ENCODE results near the gene MEGF6.

Gene MEGF6

DNA sequence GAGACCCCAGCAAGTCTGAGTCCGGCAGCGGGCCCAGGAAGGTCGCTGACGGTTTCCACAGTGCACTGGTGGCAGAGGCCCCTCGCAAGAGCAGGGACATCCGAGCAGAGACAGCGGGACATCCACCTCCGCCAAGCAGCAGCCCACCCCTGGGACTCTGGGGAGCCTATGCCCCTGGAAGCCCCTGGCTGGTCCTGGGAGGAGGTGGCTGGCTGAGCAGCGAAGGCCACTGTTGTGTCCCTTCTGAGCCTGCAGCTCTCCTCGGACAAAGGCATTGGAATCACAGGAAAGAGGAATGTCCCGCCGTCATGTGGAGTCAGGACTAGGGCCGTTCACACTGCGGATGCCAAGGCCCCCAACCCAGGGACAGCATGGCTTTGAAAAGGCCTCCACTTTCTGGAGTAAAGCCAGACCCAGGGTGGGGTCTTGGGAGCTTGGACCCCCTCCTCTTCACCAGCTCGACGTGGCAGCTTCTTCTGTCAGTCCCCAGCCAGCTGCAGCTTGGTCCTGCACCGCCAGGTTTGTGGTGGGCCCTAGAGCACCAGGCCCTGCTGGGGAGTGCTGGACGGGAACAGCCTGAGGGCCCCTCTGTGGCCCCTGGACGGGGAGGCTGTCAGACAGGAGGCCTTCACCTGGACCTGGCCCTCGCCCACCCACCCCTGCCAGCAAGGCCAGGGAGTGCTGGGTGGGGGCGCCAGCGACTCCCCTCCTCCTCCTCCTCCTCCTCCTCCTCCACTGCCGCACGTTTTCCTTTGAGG, 1.4 kb downstream of the MEGF6 start:
- Mint-ChIP-seq H3K4me1 (peaks cover 5% of the 10 kb centered on the region), H3K27ac (no peak overlapping the region), H3K4me3 (peak overlapping the region; percentile 75), H3K36me3 (no peaks in the 10 kb centered on the region), H3K9me3 (no peaks in the 10 kb centered on the region)
- no peak for ATAC-seq
- DNase-seq (ENCODE audit: low spot score in 2 of 2): no peak

DNA sequence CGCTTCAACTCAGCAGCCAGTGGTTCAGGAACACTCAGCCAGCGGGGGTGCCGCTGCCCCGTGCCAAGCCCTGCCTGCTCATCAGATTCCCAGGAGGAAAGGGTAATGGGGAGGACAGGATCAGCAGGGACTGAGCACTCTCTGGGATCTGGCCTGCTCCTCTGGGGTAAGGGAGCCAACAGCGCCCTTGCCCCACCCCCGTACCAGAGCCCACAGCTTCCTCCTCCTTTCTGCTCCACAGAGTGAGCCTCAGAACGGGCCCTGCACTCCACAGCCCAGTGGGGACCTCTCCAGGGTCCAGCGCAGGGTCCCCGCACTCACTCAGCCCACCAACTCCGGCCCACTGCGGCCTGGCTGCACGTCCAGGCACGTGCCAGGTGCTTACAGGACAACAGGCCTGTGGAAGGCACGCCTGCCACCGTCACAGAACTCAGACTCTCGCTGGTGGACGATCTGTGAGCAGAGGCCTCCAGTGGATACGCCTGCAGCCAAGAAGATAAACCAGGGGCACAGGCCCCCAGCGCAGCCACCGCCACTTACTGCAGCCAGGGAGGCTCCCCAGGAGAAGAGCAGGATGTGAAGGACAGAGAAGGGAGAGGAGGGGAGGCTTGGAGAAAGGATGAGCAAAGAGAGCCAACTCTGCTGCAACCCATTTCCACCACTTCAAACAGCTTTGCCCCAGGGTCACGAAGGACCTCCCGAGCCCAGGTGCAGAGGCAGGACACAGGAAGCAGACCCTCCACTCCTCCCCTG, 2.1 kb downstream of the MEGF6 start:
- H3K9me3 Mint-ChIP-seq: no peaks in the 10 kb centered on the region

DNA sequence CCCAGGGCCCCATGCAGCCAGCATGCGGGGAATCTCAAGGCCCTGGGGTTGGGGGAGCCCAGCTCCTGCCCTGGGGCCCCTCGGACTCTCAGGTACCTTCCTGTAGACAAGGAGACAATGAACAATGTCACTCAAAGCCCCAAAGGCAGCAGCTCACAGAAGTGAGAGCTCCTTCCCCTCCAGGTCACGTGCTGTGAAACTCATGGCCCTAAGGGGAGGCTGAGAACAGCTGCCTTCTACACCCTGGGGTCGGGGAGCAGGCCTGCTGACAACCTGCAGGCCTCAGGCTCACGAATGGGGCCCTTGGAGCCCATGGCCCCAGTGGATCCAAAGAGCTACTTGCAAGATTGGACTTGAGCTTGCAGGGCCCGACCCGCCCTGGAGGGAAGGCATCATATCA, 3.2 kb downstream of the MEGF6 start:
- peaks cover 5% of the 10 kb centered on the region for H3K4me1 Mint-ChIP-seq
- no peak overlapping the region for H3K4me3 Mint-ChIP-seq
- H3K27ac Mint-ChIP-seq: no peak overlapping the region
- no peaks in the 10 kb centered on the region for H3K36me3 Mint-ChIP-seq
- ATAC-seq (no peak), DNase-seq (ENCODE audit: low spot score in 2 of 2) (no peak)
- H3K9me3 Mint-ChIP-seq: no peaks in the 10 kb centered on the region

More for the DNA sequence above, 2.1 kb downstream of the MEGF6 start:
- Mint-ChIP-seq H3K36me3 (no peaks in the 10 kb centered on the region), H3K27ac (no peak overlapping the region), H3K4me1 (peaks cover 5% of the 10 kb centered on the region), H3K4me3 (peak overlapping the region; percentile 13)
- ATAC-seq (no peak), DNase-seq (ENCODE audit: low spot score in 2 of 2) (no peak)

DNA sequence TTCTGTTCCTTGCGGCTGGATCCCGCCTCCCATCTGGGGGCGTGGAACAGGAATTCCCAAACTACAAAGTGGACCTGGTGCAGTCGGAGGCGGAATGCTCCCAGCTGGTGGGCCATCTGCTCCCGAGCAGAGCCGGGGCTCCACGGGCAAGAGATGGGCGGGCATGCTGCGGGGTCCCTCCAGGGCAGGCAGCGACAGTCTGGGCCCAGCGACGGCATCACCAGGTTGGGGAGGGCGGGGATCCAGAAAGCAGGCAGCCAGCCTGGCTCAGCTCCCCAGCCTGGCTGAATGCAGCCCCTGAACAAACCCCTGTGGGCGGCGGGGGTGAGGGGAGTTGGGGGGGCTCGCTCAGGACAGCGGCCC, 3.6 kb downstream of the MEGF6 start:
- no peak overlapping the region for H3K27ac Mint-ChIP-seq
- no peaks in the 10 kb centered on the region for H3K36me3 Mint-ChIP-seq
- H3K4me3 Mint-ChIP-seq: no peak overlapping the region
- DNase-seq (ENCODE audit: low spot score in 2 of 2): no peak
- no peak for ATAC-seq
- peaks cover 5% of the 10 kb centered on the region for H3K4me1 Mint-ChIP-seq
- H3K9me3 Mint-ChIP-seq: no peaks in the 10 kb centered on the region

DNA sequence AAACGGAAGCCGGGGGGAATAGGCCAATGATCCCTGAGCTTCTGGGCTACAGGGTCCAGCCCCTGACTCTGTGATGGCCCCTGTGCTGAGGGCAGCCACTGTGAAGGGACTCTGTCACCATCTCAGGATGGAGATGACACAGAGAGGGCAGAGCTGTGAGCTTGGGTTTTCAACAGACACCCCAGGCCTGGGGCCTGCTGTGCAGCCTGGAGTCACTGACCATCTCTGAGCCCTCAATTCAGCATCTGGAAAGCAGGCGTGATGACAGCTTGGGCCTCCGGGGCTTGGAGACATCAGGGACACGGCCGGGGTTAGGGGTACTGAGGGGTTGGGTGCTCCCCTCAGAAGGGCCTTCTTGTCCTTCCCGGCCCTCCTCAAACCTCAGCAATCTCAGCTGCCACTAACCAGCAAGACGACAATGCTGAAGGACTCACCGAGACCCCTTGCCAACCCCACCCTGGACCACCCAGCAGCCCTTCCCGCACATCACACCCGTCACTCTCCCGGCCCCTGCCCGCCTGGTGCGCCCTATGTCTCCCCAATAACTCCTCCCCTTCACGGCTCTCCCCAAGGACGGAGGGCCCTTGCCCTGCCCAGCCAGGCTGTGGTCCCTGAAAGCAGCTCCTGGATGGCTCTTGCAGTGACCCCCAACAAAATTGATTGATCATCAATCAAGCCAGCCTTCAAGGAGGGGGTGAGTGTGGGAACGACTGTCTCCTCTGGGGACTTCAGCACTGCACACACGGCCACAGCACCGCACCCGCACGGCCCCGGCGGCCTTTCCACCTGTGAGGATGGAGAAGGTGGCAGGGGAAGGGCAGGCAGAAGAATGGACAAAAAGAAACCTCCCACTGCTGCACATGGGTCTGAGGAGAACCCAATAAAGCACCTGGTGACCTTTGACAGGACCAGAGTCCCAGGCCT, 4.3 kb downstream of the MEGF6 start:
- no peak for DNase-seq (ENCODE audit: low spot score in 2 of 2)
- Mint-ChIP-seq H3K9me3 (no peaks in the 10 kb centered on the region), H3K27ac (no peak overlapping the region), H3K36me3 (no peaks in the 10 kb centered on the region), H3K4me3 (no peak overlapping the region), H3K4me1 (peaks cover 5% of the 10 kb centered on the region)
- ATAC-seq: no peak

DNA sequence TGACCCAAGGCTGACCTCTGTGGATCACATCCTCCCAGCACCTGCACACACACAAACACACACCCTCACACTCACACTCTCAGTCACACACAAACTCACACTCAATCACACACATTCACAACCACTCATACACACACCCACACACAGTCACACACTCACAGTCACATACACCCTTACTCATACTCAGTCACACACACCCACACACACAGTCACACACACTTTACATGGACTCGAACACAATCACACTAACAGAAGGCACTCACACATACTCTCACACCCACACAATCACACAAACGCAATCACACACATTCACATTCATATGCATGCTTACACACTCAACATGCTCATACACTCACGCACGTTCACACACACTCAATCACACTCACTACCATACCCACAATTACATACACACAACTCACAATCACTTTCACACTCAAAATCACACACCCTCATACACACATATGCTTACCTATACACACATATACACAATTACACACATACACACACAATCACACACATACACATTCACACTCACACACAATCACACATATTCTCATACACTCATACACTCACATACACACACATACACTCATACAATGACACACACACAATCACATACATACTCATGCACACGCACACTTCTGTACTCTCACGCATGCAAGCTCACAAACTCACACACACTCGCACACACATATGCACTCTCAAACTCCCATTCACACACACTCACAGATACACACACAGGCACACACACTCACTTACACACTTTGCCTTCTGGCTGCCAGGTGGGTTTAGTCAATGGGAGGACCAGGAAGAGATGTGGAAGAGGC, 6.1 kb downstream of the MEGF6 start:
- H3K4me1 Mint-ChIP-seq: no peaks in the 10 kb centered on the region
- H3K9me3 Mint-ChIP-seq: no peaks in the 10 kb centered on the region
- ATAC-seq: no peak
- no peak overlapping the region for H3K27ac Mint-ChIP-seq
- no peak overlapping the region for H3K4me3 Mint-ChIP-seq
- no peaks in the 10 kb centered on the region for H3K36me3 Mint-ChIP-seq
- no peak for DNase-seq (ENCODE audit: low spot score in 2 of 2)

DNA sequence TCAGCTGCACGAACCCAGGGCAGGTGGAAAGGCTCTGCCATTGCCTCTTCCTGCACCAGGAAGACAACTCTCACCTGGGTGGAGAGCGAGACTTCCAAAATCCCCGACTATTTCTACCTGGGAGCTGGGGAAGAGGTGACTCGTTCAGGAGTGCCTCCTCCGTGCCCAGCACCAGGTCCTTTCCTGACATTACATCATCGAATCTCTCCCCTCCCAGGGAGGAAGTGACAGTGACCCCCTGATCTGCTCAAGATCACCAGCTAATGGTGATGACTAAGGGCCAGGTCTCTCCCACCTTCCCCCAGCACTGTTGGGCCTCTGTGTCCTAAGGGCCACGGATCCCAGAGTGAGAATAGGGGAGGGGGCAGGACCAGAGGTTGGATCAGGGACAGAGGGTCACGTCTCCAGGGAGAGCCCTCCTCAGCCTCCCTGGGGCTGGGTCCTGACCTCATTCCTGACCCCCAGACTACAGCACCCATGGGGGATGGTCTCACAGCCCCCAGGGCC, 6.8 kb downstream of the MEGF6 start:
- Mint-ChIP-seq H3K36me3 (no peaks in the 10 kb centered on the region), H3K4me3 (no peak overlapping the region), H3K4me1 (no peaks in the 10 kb centered on the region), H3K9me3 (no peaks in the 10 kb centered on the region), H3K27ac (no peak overlapping the region)
- ATAC-seq (no peak), DNase-seq (ENCODE audit: low spot score in 2 of 2) (no peak)

DNA sequence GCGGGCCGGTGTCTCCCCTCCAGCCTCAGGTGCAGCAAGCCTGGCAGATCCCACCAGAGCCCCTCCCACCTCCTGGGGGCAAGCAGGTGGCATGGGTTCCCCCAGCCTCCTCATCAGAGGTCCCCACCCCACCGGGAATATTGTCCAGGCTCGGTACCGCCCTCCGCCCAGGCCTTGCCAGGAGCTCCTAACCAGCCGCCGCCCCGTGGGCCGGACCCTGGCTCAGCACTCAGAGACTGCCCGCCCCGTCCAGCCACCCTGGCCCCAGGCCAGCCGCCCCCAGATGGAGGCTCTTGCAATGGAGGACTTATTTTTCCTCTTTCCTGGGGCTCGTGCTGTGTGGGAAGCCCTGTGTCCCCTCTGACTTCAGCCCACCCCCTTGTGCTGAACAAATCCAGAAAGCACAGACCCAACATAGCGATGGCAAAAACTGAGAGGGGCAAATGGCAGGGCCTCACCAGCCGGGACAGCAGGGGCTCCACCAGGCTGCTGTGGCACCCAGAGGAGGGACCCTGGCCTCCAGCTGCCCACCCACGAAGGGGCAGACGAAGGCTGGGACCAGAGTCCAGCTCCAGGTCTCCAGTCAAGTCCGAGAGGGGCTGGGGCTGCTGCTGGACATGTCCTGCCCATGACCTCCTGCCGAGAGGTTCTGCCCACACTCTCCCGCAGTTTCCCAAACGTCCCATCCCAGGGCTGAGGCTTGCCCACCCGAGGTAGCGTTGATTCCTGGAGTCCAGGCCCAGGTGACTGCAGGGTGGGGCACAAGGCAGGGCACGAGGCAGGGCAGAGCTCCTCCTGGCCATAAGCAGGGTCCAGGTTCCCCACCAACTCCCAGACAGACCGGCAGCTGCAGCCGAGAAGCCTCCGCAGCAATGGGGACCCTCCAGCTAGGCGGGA, 7.5 kb downstream of the MEGF6 start:
- no peak overlapping the region for H3K27ac Mint-ChIP-seq
- H3K9me3 Mint-ChIP-seq: no peaks in the 10 kb centered on the region
- no peak overlapping the region for H3K4me3 Mint-ChIP-seq
- H3K36me3 Mint-ChIP-seq: no peaks in the 10 kb centered on the region
- DNase-seq (ENCODE audit: low spot score in 2 of 2): no peak
- H3K4me1 Mint-ChIP-seq: no peaks in the 10 kb centered on the region
- ATAC-seq: no peak

DNA sequence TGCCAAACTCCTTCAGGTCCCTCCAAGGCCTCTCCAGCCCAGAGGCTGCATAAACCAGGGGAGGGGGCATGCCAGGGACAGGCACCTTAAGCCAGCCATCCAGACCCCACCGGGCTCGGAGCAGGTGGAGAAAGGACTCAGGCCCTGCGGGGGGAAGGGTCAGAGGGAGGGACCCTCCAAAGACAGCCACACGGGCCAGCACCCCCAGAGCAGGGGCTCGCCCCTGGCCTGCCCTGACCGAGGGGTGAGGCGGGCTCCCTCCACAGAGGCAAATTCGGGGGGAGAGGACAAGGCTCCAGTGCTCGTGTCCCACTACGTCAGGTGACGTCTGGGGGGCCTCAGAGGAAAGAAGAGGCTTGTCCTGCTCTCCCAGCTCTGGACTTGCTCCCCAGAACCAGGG, 8.2 kb downstream of the MEGF6 start:
- Mint-ChIP-seq H3K36me3 (no peaks in the 10 kb centered on the region), H3K27ac (no peak overlapping the region), H3K9me3 (no peaks in the 10 kb centered on the region), H3K4me3 (no peak overlapping the region), H3K4me1 (peaks cover 4% of the 10 kb centered on the region)
- ATAC-seq (no peak), DNase-seq (ENCODE audit: low spot score in 2 of 2) (no peak)

DNA sequence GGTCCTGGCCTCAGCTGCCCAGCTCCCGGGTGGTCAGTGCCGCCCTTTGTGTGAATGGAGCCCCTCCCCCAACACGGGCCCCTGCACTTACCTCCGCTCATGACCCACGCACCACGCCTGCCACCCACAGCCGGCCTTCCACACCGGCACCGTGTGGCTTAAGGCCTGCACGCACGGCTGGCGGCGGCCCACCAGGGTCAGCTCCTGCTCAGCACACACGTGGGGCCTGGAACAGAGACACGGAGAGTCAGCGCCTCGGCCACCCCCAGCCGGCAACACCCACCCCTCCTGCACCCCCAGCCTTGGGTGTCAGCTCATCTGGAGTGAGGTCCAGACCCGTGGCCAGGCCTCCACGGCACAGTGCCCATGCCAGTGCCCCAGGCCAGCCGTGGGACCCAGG, 8.9 kb downstream of the MEGF6 start:
- ATAC-seq (no peak), DNase-seq (ENCODE audit: low spot score in 2 of 2) (no peak)
- Mint-ChIP-seq H3K4me3 (no peak overlapping the region), H3K27ac (no peak overlapping the region), H3K4me1 (peaks cover 11% of the 10 kb centered on the region), H3K9me3 (no peaks in the 10 kb centered on the region), H3K36me3 (no peaks in the 10 kb centered on the region)

DNA sequence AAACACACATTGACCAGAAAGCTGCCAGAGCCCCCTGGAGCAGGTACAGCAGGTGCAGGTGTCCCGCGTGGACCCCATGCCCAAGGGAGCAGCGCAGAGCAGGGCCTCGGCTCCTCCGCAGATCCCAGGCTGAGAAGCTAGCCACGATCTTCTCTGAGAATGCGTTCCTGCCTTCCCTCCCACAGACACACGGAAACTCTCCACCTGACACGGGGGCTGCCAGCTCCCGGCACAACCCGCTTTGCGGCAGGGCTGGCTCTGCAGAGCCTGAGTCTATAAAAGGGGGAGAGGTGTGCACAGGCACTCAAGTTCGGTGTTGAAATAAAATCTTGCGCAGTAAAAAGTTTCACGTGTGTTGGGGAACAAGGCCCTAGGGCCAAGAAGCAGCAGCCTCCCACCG, 9.6 kb downstream of the MEGF6 start:
- Mint-ChIP-seq H3K27ac (no peak overlapping the region), H3K36me3 (no peaks in the 10 kb centered on the region), H3K4me3 (no peak overlapping the region), H3K9me3 (no peaks in the 10 kb centered on the region), H3K4me1 (peaks cover 16% of the 10 kb centered on the region)
- DNase-seq (ENCODE audit: low spot score in 2 of 2): no peak
- no peak for ATAC-seq

DNA sequence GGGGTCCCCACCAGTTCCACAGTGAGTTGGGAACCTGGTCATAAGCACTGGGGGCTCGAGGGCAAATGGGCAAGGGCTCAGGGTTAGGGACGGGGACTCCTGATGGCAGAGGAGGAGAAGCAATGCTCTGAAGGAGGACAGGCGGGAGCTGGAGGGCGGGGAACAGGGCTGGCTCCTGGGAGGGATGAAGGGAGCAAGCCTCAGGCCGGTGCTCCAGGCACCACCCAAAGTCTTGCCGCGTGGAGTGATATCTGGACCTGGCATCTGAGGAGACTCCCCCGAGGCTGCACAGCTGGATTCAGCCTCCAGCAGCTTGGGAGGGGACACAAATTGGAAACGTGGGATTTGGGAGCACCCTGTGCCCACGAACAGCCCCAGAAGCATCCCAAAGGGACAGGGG, 11.0 kb downstream of the MEGF6 start:
- H3K9me3 Mint-ChIP-seq: no peaks in the 10 kb centered on the region
- DNase-seq (ENCODE audit: low spot score in 2 of 2): no peak
- no peak overlapping the region for H3K4me3 Mint-ChIP-seq
- ATAC-seq: no peak
- no peaks in the 10 kb centered on the region for H3K36me3 Mint-ChIP-seq
- H3K27ac Mint-ChIP-seq: no peak overlapping the region
- peaks cover 16% of the 10 kb centered on the region for H3K4me1 Mint-ChIP-seq

DNA sequence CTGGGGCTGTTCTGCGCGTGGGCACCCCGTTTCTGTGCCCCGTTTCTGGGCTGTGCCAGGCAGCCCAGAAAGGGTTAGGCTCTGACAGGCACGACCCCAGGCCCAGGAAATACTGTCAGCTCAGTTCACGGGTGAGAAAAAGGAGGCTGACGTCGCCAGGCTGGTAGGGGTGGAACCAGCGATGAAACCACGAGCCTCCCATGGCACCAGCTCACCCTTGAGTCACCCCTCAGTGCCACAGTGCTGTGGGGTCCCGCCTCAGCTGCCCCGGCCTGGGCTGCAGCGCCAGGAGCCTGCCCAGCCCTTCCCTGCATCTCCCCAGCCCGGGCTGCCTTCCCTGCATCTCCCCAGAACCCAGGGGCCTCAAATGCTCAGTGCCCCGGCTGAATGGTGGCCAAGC, 11.5 kb downstream of the MEGF6 start:
- DNase-seq (ENCODE audit: low spot score in 2 of 2) (no peak), ATAC-seq (no peak)
- Mint-ChIP-seq H3K4me3 (no peak overlapping the region), H3K4me1 (peaks cover 16% of the 10 kb centered on the region), H3K36me3 (no peaks in the 10 kb centered on the region), H3K27ac (no peak overlapping the region), H3K9me3 (no peaks in the 10 kb centered on the region)

DNA sequence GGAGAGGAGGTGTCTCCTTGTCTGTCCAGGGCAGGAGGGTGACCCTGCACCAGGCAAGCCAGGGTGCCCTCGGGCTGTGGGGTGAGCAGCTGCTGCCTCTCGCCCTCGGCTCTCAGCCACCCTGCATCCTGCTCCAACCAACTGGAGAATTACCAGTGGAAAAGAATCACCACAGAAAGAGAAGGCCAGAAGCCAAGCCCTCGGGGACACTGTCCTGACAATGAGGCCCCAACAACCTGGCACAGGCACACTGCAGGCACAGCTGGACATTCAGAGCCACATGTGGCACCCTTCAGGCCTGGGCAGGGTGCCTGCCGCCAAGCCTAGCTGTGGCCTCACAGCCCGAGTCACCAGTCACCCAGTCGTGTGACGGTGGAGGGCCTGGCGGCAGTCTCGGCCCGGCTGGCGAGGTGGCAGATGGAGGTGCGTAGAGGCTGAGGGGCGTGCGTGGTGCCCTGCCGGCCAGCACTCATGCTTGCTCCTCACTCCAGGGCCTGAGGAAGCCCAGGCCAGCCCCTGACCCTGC, 12.0 kb downstream of the MEGF6 start:
- DNase-seq (ENCODE audit: low spot score in 2 of 2): no peak

More for the DNA sequence above, 12.0 kb downstream of the MEGF6 start:
- Mint-ChIP-seq H3K36me3 (no peaks in the 10 kb centered on the region), H3K4me1 (peaks cover 16% of the 10 kb centered on the region), H3K27ac (peak overlapping the region; percentile 52), H3K9me3 (no peaks in the 10 kb centered on the region), H3K4me3 (peak overlapping the region; percentile 57)
- ATAC-seq: no peak

All from stimulated activated effector memory CD8-positive, alpha-beta T cell treated with anti-CD3 and anti-CD28 coated beads, Interleukin-12 subunit alpha, Interleukin-12 subunit beta, amount 100 ng/mL, for 72 hours (primary cell).